HEK293 (cell line): Measurements from ENCODE around the gene KATNB1.

Experiments
- CTCF ChIA-PET: fragments of 350-600 bp; formaldehyde crosslinking; extraction: SDS; loops from one replicate; lab custom pipeline; 2021; ENCODE audit warnings: antibody characterized with exemption; lab: Yijun Ruan, JAX
- POLR2A ChIA-PET: fragments of 300-600 bp; formaldehyde crosslinking; extraction: SDS; loops from one replicate; lab custom pipeline; 2020; ENCODE audit warnings: antibody characterized with exemption, inconsistent platforms; lab: Yijun Ruan, JAX
- H3K27ac ChIP-seq: fragments of 200-500 bp; sonication (Bioruptor generic); 2 replicates; pipeline ENCODE4 v1.5.1; 2014; ENCODE audit warnings: low read depth, low read length, control low read depth, inconsistent platforms; ENCODE audit errors: extremely low read depth
- H3K36me3 ChIP-seq, 2 experiments: fragments of 200-500 bp in 1 of 2; sonication (Bioruptor generic) in 1 of 2; 1 replicate in 1 of 2; 2 replicates in 1 of 2; pipeline ENCODE4 v1.5.1; 2014 to 2017; ENCODE audit warnings: inconsistent platforms in 2 of 2, low read length in 2 of 2; ENCODE audit not compliant: control insufficient read depth in 2 of 2, insufficient read depth in 1 of 2
- H3K4me1 ChIP-seq: fragments of 200-500 bp; sonication (Bioruptor generic); 2 replicates; pipeline ENCODE4 v1.5.1; 2014; ENCODE audit warnings: mild to moderate bottlenecking, low read length, inconsistent platforms; ENCODE audit not compliant: control insufficient read depth, insufficient read depth
- H3K4me3 ChIP-seq: 2 replicates; pipeline ENCODE4 v1.5.1; 2011; ENCODE audit warnings: low read depth, mild to moderate bottlenecking, control low read depth, low read length, moderate library complexity
- H3K9me3 ChIP-seq: fragments of 200-500 bp; sonication (Bioruptor generic); 2 replicates; pipeline ENCODE4 v1.5.1; 2014; ENCODE audit warnings: low read depth, low read length, inconsistent platforms; ENCODE audit not compliant: control insufficient read depth, insufficient read depth
- MEIS1 ChIP-seq: sonication (generic); formaldehyde crosslinking; IDR thresholded peaks from 2 replicates; pipeline ENCODE4 v1.8.1; 2022; ENCODE audit warnings: missing genetic modification reagents, mild to moderate bottlenecking, borderline replicate concordance
- ZBTB1 ChIP-seq: fragments of 450-650 bp; formaldehyde crosslinking; IDR thresholded peaks from 2 replicates; pipeline ENCODE4 v1.5.1; 2016; ENCODE audit warnings: missing biosample characterization, missing genetic modification characterization
- ZBTB7A ChIP-seq: fragments of 450-650 bp; formaldehyde crosslinking; IDR thresholded peaks from 2 replicates; pipeline ENCODE4 v1.5.1; 2016; ENCODE audit warnings: low read depth, missing biosample characterization, missing genetic modification characterization
- ZFHX2 ChIP-seq: fragments of 450-650 bp; formaldehyde crosslinking; conservative IDR thresholded peaks from 2 replicates; pipeline ENCODE4 v1.5.1; 2016; ENCODE audit warnings: missing biosample characterization, missing genetic modification characterization
- ZNF138 ChIP-seq: fragments of 450-650 bp; formaldehyde crosslinking; IDR thresholded peaks from 2 replicates; pipeline ENCODE4 v1.5.1; 2016; ENCODE audit warnings: missing biosample characterization, missing genetic modification characterization, borderline replicate concordance
- ZNF174 ChIP-seq: fragments of 450-650 bp; formaldehyde crosslinking; IDR thresholded peaks from 2 replicates; pipeline ENCODE4 v1.5.0; 2017; ENCODE audit warnings: missing biosample characterization, mild to moderate bottlenecking, missing genetic modification characterization
- ZNF221 ChIP-seq: fragments of 450-650 bp; formaldehyde crosslinking; IDR thresholded peaks from 2 replicates; pipeline ENCODE4 v1.5.1; 2017; ENCODE audit warnings: missing biosample characterization, missing genetic modification characterization, borderline replicate concordance
- ZNF23 ChIP-seq: fragments of 450-650 bp; formaldehyde crosslinking; IDR thresholded peaks from 2 replicates; pipeline ENCODE4 v1.5.1; 2016; ENCODE audit warnings: missing biosample characterization, missing genetic modification characterization, borderline replicate concordance
- ZNF350 ChIP-seq: fragments of 450-650 bp; formaldehyde crosslinking; IDR thresholded peaks from 2 replicates; pipeline ENCODE4 v1.5.0; 2017; ENCODE audit warnings: missing biosample characterization, mild to moderate bottlenecking, missing genetic modification characterization
- ZNF37A ChIP-seq: fragments of 450-650 bp; IDR thresholded peaks from 2 replicates; pipeline ENCODE4 v1.5.1; 2018; ENCODE audit warnings: missing biosample characterization, missing genetic modification characterization
- ZNF404 ChIP-seq: fragments of 450-650 bp; formaldehyde crosslinking; IDR thresholded peaks from 2 replicates; pipeline ENCODE4 v1.5.1; 2017; ENCODE audit warnings: missing biosample characterization, missing genetic modification characterization
- ZNF416 ChIP-seq: fragments of 450-650 bp; formaldehyde crosslinking; IDR thresholded peaks from 2 replicates; pipeline ENCODE4 v1.5.1; 2016; ENCODE audit warnings: missing biosample characterization, missing genetic modification characterization
- ZNF549 ChIP-seq: fragments of 450-650 bp; IDR thresholded peaks from 2 replicates; pipeline ENCODE4 v1.5.1; 2018; ENCODE audit warnings: missing biosample characterization, missing genetic modification characterization, mild to moderate bottlenecking, inconsistent platforms, moderate library complexity
- ZNF571 ChIP-seq: fragments of 450-650 bp; formaldehyde crosslinking; IDR thresholded peaks from 2 replicates; pipeline ENCODE4 v1.5.0; 2017; ENCODE audit warnings: missing biosample characterization, missing genetic modification characterization
- ZNF596 ChIP-seq: fragments of 450-650 bp; IDR thresholded peaks from 2 replicates; pipeline ENCODE4 v1.5.0; 2018; ENCODE audit warnings: missing biosample characterization, mild to moderate bottlenecking, missing genetic modification characterization, moderate library complexity
- TF ChIP-seq, protein P1 (sequence below): fragments of 450-650 bp; formaldehyde crosslinking; IDR thresholded peaks from 2 replicates; pipeline ENCODE4 v1.5.1; 2016; ENCODE audit warnings: missing biosample characterization, missing genetic modification characterization
- TF ChIP-seq, protein P2 (sequence below): fragments of 450-650 bp; formaldehyde crosslinking; IDR thresholded peaks from 2 replicates; pipeline ENCODE4 v1.5.1; 2016; ENCODE audit warnings: missing biosample characterization, missing genetic modification characterization
- TF ChIP-seq, protein P3 (sequence below): fragments of 450-650 bp; formaldehyde crosslinking; conservative IDR thresholded peaks from 2 replicates; pipeline ENCODE4 v1.5.1; 2016; ENCODE audit warnings: low read depth, missing biosample characterization, missing genetic modification characterization
- TF ChIP-seq, protein P4 (sequence below): fragments of 450-650 bp; formaldehyde crosslinking; IDR thresholded peaks from 2 replicates; pipeline ENCODE4 v1.5.1; 2016; ENCODE audit warnings: missing biosample characterization, missing genetic modification characterization
- TF ChIP-seq, protein P5 (sequence below): fragments of 450-650 bp; formaldehyde crosslinking; optimal IDR thresholded peaks from 2 replicates; pipeline ENCODE3; 2016; ENCODE audit warnings: missing biosample characterization, mild to moderate bottlenecking, missing genetic modification characterization

KATNB1 gene

DNA sequence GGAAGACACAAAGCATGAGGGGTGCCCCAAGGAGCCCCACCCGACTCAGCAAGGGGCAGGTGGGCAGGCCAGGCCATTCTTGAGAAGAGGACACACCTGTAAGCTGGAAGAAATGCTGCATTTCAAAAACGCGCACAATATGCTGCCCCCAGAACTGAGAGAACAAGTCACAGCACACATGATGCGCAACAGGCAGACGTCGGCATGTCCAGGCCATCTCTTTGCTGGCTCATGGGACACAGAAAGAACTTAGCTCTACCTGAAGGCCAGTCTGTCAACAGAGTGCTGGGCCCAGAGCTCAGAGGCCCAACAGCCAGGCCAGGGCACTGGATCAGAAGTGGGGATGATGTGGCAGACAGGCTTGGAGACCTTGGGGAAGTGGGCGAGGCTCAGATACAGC is 48.8 kb downstream of the KATNB1 start:
- Histone ChIP-seq H3K36me3 (no peaks in the 10 kb centered on the region), H3K4me3 (no peak overlapping the region)
- CTCF ChIA-PET = interaction anchor here (0.5 kb wide), 1 partner anchor 78 kb away, joined by 3 read pairs; no protein-coding TSS in a partner anchor

DNA sequence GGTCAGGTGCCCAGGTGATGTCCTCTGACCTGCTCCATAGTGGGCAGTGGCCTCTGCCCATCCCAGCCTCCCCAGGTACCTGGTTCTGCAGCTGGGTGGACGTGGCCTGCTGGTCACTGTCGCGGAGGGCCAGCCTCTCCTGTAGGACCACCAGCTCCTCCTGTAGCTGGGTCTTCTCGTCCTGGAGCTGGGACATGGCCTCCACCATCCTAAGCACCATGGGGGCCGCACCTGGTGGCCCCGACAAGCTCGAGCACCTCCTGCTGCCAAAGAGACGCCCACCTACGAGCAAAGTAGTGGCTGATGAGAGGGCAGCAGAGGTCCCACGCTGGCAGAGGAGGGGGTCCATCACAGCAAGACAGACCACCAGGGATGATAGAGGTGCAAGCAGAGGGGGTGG is 49.8 kb downstream of the KATNB1 start:
- TF ChIP-seq ZFHX2 (tag by site-specific recombination) (no peak), ZNF404 (tag by site-specific recombination) (no peak), ZNF37A (tag by site-specific recombination) (no peak), ZNF549 (no peak), ZNF596 (tag by site-specific recombination) (no peak), ZNF138 (tag by site-specific recombination) (no peak), ZNF350 (tag by site-specific recombination) (no peak), ZNF416 (tag by site-specific recombination) (no peak)
- TF ChIP-seq, protein P1, sequence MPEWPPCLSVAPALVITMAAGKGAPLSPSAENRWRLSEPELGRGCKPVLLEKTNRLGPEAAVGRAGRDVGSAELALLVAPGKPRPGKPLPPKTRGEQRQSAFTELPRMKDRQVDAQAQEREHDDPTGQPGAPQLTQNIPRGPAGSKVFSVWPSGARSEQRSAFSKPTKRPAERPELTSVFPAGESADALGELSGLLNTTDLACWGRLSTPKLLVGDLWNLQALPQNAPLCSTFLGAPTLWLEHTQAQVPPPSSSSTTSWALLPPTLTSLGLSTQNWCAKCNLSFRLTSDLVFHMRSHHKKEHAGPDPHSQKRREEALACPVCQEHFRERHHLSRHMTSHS (tag by site-specific recombination) = no peak
- TF ChIP-seq, protein P2, sequence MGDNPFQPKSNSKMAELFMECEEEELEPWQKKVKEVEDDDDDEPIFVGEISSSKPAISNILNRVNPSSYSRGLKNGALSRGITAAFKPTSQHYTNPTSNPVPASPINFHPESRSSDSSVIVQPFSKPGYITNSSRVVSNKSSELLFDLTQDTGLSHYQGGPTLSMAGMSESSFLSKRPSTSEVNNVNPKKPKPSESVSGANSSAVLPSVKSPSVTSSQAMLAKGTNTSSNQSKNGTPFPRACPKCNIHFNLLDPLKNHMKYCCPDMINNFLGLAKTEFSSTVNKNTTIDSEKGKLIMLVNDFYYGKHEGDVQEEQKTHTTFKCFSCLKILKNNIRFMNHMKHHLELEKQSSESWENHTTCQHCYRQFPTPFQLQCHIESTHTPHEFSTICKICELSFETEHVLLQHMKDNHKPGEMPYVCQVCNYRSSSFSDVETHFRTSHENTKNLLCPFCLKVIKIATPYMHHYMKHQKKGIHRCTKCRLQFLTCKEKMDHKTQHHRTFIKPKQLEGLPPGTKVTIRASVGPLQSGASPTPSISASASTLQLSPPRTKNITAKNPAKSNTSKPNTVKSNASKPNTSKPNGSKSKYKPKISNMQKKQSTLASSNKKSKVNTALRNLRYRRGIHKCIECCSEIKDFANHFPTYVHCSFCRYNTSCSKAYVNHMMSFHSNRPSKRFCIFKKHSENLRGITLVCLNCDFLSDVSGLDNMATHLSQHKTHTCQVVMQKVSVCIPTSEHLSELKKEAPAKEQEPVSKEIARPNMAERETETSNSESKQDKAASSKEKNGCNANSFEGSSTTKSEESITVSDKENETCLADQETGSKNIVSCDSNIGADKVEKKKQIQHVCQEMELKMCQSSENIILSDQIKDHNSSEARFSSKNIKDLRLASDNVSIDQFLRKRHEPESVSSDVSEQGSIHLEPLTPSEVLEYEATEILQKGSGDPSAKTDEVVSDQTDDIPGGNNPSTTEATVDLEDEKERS (tag by site-specific recombination) = no peak
- TF ChIP-seq, all 188 proteins: peak for 0
- H3K9me3 ChIP-seq = no peaks in the 10 kb centered on the region
- no peak overlapping the region for H3K4me3 ChIP-seq
- ChIA-PET CTCF (no interaction called here), POLR2A (no interaction called here)
- no peak overlapping the region for H3K27ac ChIP-seq
- no peaks in the 10 kb centered on the region for H3K4me1 ChIP-seq
- no peaks in the 10 kb centered on the region for H3K36me3 ChIP-seq

More for the DNA sequence above, 48.8 kb downstream of the KATNB1 start:
- H3K9me3 ChIP-seq = no peaks in the 10 kb centered on the region
- H3K27ac ChIP-seq = no peak overlapping the region
- H3K4me1 ChIP-seq = no peaks in the 10 kb centered on the region
- TF ChIP-seq ZNF571 (tag by site-specific recombination) (no peak), ZNF221 (tag by site-specific recombination) (no peak)
- POLR2A ChIA-PET = no interaction called here

DNA sequence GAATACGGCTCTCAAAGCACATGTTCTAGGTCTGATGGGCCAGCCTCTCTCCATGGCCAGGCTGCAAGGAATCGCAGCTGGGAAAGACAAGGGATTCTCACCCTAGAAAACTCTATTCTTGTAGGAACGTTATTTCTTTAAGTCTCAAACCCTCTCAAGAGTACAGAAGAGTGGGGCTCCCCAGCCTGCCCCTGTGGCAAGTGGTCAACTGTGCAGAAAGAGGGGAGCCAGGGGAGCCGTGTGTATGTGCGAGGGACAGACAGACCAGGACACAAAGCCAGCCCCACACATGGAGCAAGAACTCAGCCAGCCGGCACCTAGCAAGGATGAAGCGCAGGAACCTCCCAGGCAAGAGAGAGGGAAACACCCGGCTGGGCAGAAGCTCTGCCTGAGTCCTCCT is 50.4 kb downstream of the KATNB1 start:
- ChIA-PET POLR2A (interaction anchor here (0.6 kb wide), 1 partner anchor 84 kb away, joined by 16 read pairs; no protein-coding TSS in a partner anchor), CTCF (no interaction called here)
- TF ChIP-seq ZNF23 (tag by site-specific recombination) (no peak), ZBTB7A (tag by site-specific recombination) (no peak), ZBTB1 (no peak), MEIS1 (no peak), ZNF174 (tag by site-specific recombination) (no peak)
- TF ChIP-seq, protein P3, sequence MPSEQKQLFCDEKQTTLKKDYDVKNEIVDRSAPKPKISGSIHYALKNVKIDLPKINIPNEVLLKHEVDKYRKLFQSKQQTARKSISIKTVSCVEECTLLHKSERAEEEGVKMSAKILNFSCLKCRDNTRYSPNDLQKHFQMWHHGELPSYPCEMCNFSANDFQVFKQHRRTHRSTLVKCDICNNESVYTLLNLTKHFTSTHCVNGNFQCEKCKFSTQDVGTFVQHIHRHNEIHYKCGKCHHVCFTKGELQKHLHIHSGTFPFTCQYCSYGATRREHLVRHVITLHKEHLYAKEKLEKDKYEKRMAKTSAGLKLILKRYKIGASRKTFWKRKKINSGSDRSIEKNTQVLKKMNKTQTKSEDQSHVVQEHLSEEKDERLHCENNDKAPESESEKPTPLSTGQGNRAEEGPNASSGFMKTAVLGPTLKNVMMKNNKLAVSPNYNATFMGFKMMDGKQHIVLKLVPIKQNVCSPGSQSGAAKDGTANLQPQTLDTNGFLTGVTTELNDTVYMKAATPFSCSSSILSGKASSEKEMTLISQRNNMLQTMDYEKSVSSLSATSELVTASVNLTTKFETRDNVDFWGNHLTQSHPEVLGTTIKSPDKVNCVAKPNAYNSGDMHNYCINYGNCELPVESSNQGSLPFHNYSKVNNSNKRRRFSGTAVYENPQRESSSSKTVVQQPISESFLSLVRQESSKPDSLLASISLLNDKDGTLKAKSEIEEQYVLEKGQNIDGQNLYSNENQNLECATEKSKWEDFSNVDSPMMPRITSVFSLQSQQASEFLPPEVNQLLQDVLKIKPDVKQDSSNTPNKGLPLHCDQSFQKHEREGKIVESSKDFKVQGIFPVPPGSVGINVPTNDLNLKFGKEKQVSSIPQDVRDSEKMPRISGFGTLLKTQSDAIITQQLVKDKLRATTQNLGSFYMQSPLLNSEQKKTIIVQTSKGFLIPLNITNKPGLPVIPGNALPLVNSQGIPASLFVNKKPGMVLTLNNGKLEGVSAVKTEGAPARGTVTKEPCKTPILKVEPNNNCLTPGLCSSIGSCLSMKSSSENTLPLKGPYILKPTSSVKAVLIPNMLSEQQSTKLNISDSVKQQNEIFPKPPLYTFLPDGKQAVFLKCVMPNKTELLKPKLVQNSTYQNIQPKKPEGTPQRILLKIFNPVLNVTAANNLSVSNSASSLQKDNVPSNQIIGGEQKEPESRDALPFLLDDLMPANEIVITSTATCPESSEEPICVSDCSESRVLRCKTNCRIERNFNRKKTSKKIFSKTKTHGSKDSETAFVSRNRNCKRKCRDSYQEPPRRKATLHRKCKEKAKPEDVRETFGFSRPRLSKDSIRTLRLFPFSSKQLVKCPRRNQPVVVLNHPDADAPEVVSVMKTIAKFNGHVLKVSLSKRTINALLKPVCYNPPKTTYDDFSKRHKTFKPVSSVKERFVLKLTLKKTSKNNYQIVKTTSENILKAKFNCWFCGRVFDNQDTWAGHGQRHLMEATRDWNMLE (tag by site-specific recombination) = no peak
- TF ChIP-seq, protein P4, sequence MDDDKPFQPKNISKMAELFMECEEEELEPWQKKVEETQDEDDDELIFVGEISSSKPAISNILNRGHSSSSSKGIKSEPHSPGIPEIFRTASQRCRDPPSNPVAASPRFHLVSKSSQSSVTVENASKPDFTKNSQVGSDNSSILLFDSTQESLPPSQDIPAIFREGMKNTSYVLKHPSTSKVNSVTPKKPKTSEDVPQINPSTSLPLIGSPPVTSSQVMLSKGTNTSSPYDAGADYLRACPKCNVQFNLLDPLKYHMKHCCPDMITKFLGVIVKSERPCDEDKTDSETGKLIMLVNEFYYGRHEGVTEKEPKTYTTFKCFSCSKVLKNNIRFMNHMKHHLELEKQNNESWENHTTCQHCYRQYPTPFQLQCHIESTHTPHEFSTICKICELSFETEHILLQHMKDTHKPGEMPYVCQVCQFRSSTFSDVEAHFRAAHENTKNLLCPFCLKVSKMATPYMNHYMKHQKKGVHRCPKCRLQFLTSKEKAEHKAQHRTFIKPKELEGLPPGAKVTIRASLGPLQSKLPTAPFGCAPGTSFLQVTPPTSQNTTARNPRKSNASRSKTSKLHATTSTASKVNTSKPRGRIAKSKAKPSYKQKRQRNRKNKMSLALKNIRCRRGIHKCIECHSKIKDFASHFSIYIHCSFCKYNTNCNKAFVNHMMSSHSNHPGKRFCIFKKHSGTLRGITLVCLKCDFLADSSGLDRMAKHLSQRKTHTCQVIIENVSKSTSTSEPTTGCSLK (tag by site-specific recombination) = no peak
- TF ChIP-seq, protein P5, sequence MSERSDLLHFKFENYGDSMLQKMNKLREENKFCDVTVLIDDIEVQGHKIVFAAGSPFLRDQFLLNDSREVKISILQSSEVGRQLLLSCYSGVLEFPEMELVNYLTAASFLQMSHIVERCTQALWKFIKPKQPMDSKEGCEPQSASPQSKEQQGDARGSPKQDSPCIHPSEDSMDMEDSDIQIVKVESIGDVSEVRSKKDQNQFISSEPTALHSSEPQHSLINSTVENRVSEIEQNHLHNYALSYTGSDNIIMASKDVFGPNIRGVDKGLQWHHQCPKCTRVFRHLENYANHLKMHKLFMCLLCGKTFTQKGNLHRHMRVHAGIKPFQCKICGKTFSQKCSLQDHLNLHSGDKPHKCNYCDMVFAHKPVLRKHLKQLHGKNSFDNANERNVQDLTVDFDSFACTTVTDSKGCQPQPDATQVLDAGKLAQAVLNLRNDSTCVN (tag by site-specific recombination) = no peak

More for the DNA sequence above, 50.4 kb downstream of the KATNB1 start:
- Histone ChIP-seq H3K4me3 (no peak overlapping the region), H3K4me1 (no peaks in the 10 kb centered on the region), H3K36me3 (no peaks in the 10 kb centered on the region), H3K9me3 (no peaks in the 10 kb centered on the region), H3K27ac (no peak overlapping the region)
